Nephron (organoid): ENCODE results near the gene CHURC1.
A peak's percentile ranks its signal among the peaks of the same experiment; 100 is the strongest.

ENCODE experiments used
- H3K27ac Mint-ChIP-seq, 3 experiments: 2 replicates each; pipeline ENCODE4 v1.8.0; 2020; ENCODE audit warnings: mixed read lengths in 3 of 3, mild to moderate bottlenecking in 2 of 3, moderate library complexity in 1 of 3
- H3K27me3 Mint-ChIP-seq: 2 replicates; pipeline ENCODE4 v1.8.0; 2021; ENCODE audit warnings: low read depth, mild to moderate bottlenecking, moderate library complexity, mixed read lengths
- H3K36me3 Mint-ChIP-seq: 2 replicates; pipeline ENCODE4 v1.8.0; 2020; ENCODE audit warnings: low read depth, mixed read lengths
- H3K4me1 Mint-ChIP-seq: 2 replicates; pipeline ENCODE4 v1.8.0; 2020; ENCODE audit warnings: mixed read lengths
- H3K4me3 Mint-ChIP-seq, 3 experiments: 2 replicates each; pipeline ENCODE4 v1.8.0; 2020; ENCODE audit warnings: mild to moderate bottlenecking in 3 of 3, mixed read lengths in 3 of 3, moderate library complexity in 2 of 3
- H3K9me3 Mint-ChIP-seq: 2 replicates; pipeline ENCODE4 v1.8.0; 2020; ENCODE audit warnings: mixed read lengths
- CTCF ChIP-seq, 3 experiments: fragments of 200-600 bp; sonication (generic); IDR thresholded peaks; one replicate each; pipeline ENCODE4 v1.5.0; 2021; ENCODE audit warnings: antibody characterized with exemption in 3 of 3; ENCODE audit not compliant: unreplicated experiment in 3 of 3

The CHURC1 gene

GRCh38 chr14:64914237-64915028 lies at the start of gene CHURC1:
Gene CHURC1 (plus strand): TSS chr14:64914455. CDS start chr14:64914496, 41 bp downstream.
- Mint-ChIP-seq H3K27me3 (peaks cover 9% of the 10 kb centered on the region), H3K36me3 (no peaks in the 10 kb centered on the region), H3K27ac (peak within 1 kb of the TSS; percentile 80 to 92 (median 92)), H3K4me3 (peak within 1 kb of the TSS; percentile 85 to 90 (median 89)), H3K9me3 (no peaks in the 10 kb centered on the region), H3K4me1 (peaks cover 28% of the 10 kb centered on the region)
- TF ChIP-seq CTCF (IDR thresholded peaks at IDR 0.05; ENCODE audit: unreplicated experiment in 3 of 3): no peak

- H3K4me3 Mint-ChIP-seq: no peak overlapping the region
- peaks cover 25% of the 10 kb centered on the region for H3K4me1 Mint-ChIP-seq
- no peaks in the 10 kb centered on the region for H3K9me3 Mint-ChIP-seq
- H3K36me3 Mint-ChIP-seq: no peaks in the 10 kb centered on the region
- H3K27me3 Mint-ChIP-seq: peaks cover 7% of the 10 kb centered on the region
- no peak overlapping the region for H3K27ac Mint-ChIP-seq
- no peak for TF ChIP-seq CTCF (IDR thresholded peaks at IDR 0.05; ENCODE audit: unreplicated experiment in 3 of 3)
These were observed 49.1 kb upstream of the CHURC1 start for GRCh38 chr14:64865109-64865508.

- no peak for TF ChIP-seq CTCF (IDR thresholded peaks at IDR 0.05; ENCODE audit: unreplicated experiment in 3 of 3)
- H3K27ac Mint-ChIP-seq: peak overlapping the region; percentile 6 to 88 (median 43)
These were observed 48.3 kb upstream of the CHURC1 start for GRCh38 chr14:64865992-64866391.

GRCh38 chr14:64867182-64867581 lies 47.1 kb upstream of the CHURC1 start:
- H3K27ac Mint-ChIP-seq: peak overlapping the region in 2 of 3 experiments; percentile 19 to 88
- H3K4me1 Mint-ChIP-seq: peaks cover 21% of the 10 kb centered on the region
- H3K27me3 Mint-ChIP-seq: peaks cover 7% of the 10 kb centered on the region
- no peaks in the 10 kb centered on the region for H3K9me3 Mint-ChIP-seq
- no peaks in the 10 kb centered on the region for H3K36me3 Mint-ChIP-seq
- no peak overlapping the region for H3K4me3 Mint-ChIP-seq
- TF ChIP-seq CTCF (IDR thresholded peaks at IDR 0.05; ENCODE audit: unreplicated experiment in 3 of 3): no peak

More at GRCh38 chr14:64865992-64866391, 48.3 kb upstream of the CHURC1 start:
- Mint-ChIP-seq H3K4me1 (peaks cover 25% of the 10 kb centered on the region), H3K9me3 (no peaks in the 10 kb centered on the region), H3K27me3 (peaks cover 8% of the 10 kb centered on the region), H3K4me3 (no peak overlapping the region), H3K36me3 (no peaks in the 10 kb centered on the region)

- Mint-ChIP-seq H3K4me3 (no peak overlapping the region), H3K4me1 (peaks cover 23% of the 10 kb centered on the region), H3K27ac (no peak overlapping the region), H3K9me3 (no peaks in the 10 kb centered on the region), H3K27me3 (peaks cover 11% of the 10 kb centered on the region), H3K36me3 (no peaks in the 10 kb centered on the region)
- TF ChIP-seq CTCF (IDR thresholded peaks at IDR 0.05; ENCODE audit: unreplicated experiment in 3 of 3): no peak
These were observed 45.9 kb upstream of the CHURC1 start for GRCh38 chr14:64868379-64868778.

GRCh38 chr14:64868841-64869240 lies 45.4 kb upstream of the CHURC1 start:
- Mint-ChIP-seq H3K9me3 (no peaks in the 10 kb centered on the region), H3K4me3 (no peak overlapping the region), H3K27ac (no peak overlapping the region), H3K36me3 (no peaks in the 10 kb centered on the region), H3K27me3 (peaks cover 11% of the 10 kb centered on the region), H3K4me1 (peaks cover 18% of the 10 kb centered on the region)
- TF ChIP-seq CTCF (IDR thresholded peaks at IDR 0.05; ENCODE audit: unreplicated experiment in 3 of 3): no peak
